ENCODE data around the gene APOBEC3B.
"Not testable (repeated sequence)": the region's sequence is repeated elsewhere in the genome, so short reads cannot be mapped to it uniquely, and the experiment has no call there.

APOBEC3B gene

GRCh38 chr22:38987171-38987895 is 5.2 kb downstream of the APOBEC3B start:
- H3K9me3 ChIP-seq (ENCODE audit: control insufficient read depth in 2 of 2, low read length in 2 of 2): no peaks in the 10 kb centered on the region
- H3K4me1 ChIP-seq (ENCODE audit: control insufficient read depth in 2 of 2, insufficient read depth in 2 of 2, low read length in 2 of 2): peaks cover 0 to 7% of the 10 kb centered on the region in 2 donors
- no peak overlapping the region for H3K9ac ChIP-seq (ENCODE audit: low read depth in 1 of 2, low read length in 2 of 2)
- no peak overlapping the region for H3K27ac ChIP-seq (ENCODE audit: low read depth in 2 of 2, low read length in 2 of 2)
- no peaks in the 10 kb centered on the region for H3K36me3 ChIP-seq (ENCODE audit: control insufficient read depth in 2 of 2, insufficient read depth in 2 of 2, low read length in 2 of 2)
- no peaks in the 10 kb centered on the region for H3K27me3 ChIP-seq (ENCODE audit: control insufficient read depth in 2 of 2, insufficient read depth in 2 of 2, low read length in 2 of 2)
- H3K4me3 ChIP-seq (ENCODE audit: low read length in 2 of 2): no peak overlapping the region

- no peaks in the 10 kb centered on the region for H3K9me3 ChIP-seq (ENCODE audit: control insufficient read depth in 2 of 2, low read length in 2 of 2)
- H3K4me3 ChIP-seq (ENCODE audit: low read length in 2 of 2): no peak overlapping the region
- no peak overlapping the region for H3K9ac ChIP-seq (ENCODE audit: low read depth in 1 of 2, low read length in 2 of 2)
- H3K27ac ChIP-seq (ENCODE audit: low read depth in 2 of 2, low read length in 2 of 2): no peak overlapping the region
- no peaks in the 10 kb centered on the region for H3K27me3 ChIP-seq (ENCODE audit: control insufficient read depth in 2 of 2, insufficient read depth in 2 of 2, low read length in 2 of 2)
- H3K4me1 ChIP-seq (ENCODE audit: control insufficient read depth in 2 of 2, insufficient read depth in 2 of 2, low read length in 2 of 2): peaks cover 0 to 3% of the 10 kb centered on the region in 2 donors
- no peaks in the 10 kb centered on the region for H3K36me3 ChIP-seq (ENCODE audit: control insufficient read depth in 2 of 2, insufficient read depth in 2 of 2, low read length in 2 of 2)
These were observed 7.3 kb downstream of the APOBEC3B start for GRCh38 chr22:38989466-38989865.

- H3K9me3 ChIP-seq (ENCODE audit: control insufficient read depth in 2 of 2, low read length in 2 of 2); H3K36me3 ChIP-seq (ENCODE audit: control insufficient read depth in 2 of 2, insufficient read depth in 2 of 2, low read length in 2 of 2); H3K4me3 ChIP-seq (ENCODE audit: low read length in 2 of 2); H3K27ac ChIP-seq (ENCODE audit: low read depth in 2 of 2, low read length in 2 of 2); H3K4me1 ChIP-seq (ENCODE audit: control insufficient read depth in 2 of 2, insufficient read depth in 2 of 2, low read length in 2 of 2); H3K9ac ChIP-seq (ENCODE audit: low read depth in 1 of 2, low read length in 2 of 2); H3K27me3 ChIP-seq (ENCODE audit: control insufficient read depth in 2 of 2, insufficient read depth in 2 of 2, low read length in 2 of 2): not testable (repeated sequence)
These were observed 10.8 kb downstream of the APOBEC3B start for GRCh38 chr22:38992871-38993371.

GRCh38 chr22:38996105-38996504 is 14.0 kb downstream of the APOBEC3B start:
- H3K27me3 ChIP-seq (ENCODE audit: control insufficient read depth in 2 of 2, insufficient read depth in 2 of 2, low read length in 2 of 2): no peaks in the 10 kb centered on the region
- no peak overlapping the region for H3K9ac ChIP-seq (ENCODE audit: low read depth in 1 of 2, low read length in 2 of 2)
- no peak overlapping the region for H3K27ac ChIP-seq (ENCODE audit: low read depth in 2 of 2, low read length in 2 of 2)
- no peaks in the 10 kb centered on the region for H3K9me3 ChIP-seq (ENCODE audit: control insufficient read depth in 2 of 2, low read length in 2 of 2)
- H3K4me1 ChIP-seq (ENCODE audit: control insufficient read depth in 2 of 2, insufficient read depth in 2 of 2, low read length in 2 of 2): no peaks in the 10 kb centered on the region
- H3K4me3 ChIP-seq (ENCODE audit: low read length in 2 of 2): no peak overlapping the region
- H3K36me3 ChIP-seq (ENCODE audit: control insufficient read depth in 2 of 2, insufficient read depth in 2 of 2, low read length in 2 of 2): no peaks in the 10 kb centered on the region

GRCh38 chr22:38997518-38997917 is 15.4 kb downstream of the APOBEC3B start:
- no peak overlapping the region for H3K4me3 ChIP-seq (ENCODE audit: low read length in 2 of 2)
- no peaks in the 10 kb centered on the region for H3K4me1 ChIP-seq (ENCODE audit: control insufficient read depth in 2 of 2, insufficient read depth in 2 of 2, low read length in 2 of 2)
- no peak overlapping the region for H3K27ac ChIP-seq (ENCODE audit: low read depth in 2 of 2, low read length in 2 of 2)
- no peaks in the 10 kb centered on the region for H3K36me3 ChIP-seq (ENCODE audit: control insufficient read depth in 2 of 2, insufficient read depth in 2 of 2, low read length in 2 of 2)
- no peak overlapping the region for H3K9ac ChIP-seq (ENCODE audit: low read depth in 1 of 2, low read length in 2 of 2)
- H3K9me3 ChIP-seq (ENCODE audit: control insufficient read depth in 2 of 2, low read length in 2 of 2): no peaks in the 10 kb centered on the region
- no peaks in the 10 kb centered on the region for H3K27me3 ChIP-seq (ENCODE audit: control insufficient read depth in 2 of 2, insufficient read depth in 2 of 2, low read length in 2 of 2)

- Histone ChIP-seq H3K9me3 (ENCODE audit: control insufficient read depth in 2 of 2, low read length in 2 of 2) (no peaks in the 10 kb centered on the region), H3K4me1 (ENCODE audit: control insufficient read depth in 2 of 2, insufficient read depth in 2 of 2, low read length in 2 of 2) (peaks cover 0 to 3% of the 10 kb centered on the region in 2 donors), H3K4me3 (ENCODE audit: low read length in 2 of 2) (no peak overlapping the region), H3K27me3 (ENCODE audit: control insufficient read depth in 2 of 2, insufficient read depth in 2 of 2, low read length in 2 of 2) (no peaks in the 10 kb centered on the region), H3K9ac (ENCODE audit: low read depth in 1 of 2, low read length in 2 of 2) (no peak overlapping the region), H3K27ac (ENCODE audit: low read depth in 2 of 2, low read length in 2 of 2) (no peak overlapping the region), H3K36me3 (ENCODE audit: control insufficient read depth in 2 of 2, insufficient read depth in 2 of 2, low read length in 2 of 2) (no peaks in the 10 kb centered on the region)
These were observed 21.1 kb downstream of the APOBEC3B start for GRCh38 chr22:39003165-39003638.

GRCh38 chr22:39007177-39007576 is 25.0 kb downstream of the APOBEC3B start:
- Histone ChIP-seq H3K4me3 (ENCODE audit: low read length in 2 of 2) (no peak overlapping the region), H3K9ac (ENCODE audit: low read depth in 1 of 2, low read length in 2 of 2) (no peak overlapping the region)

GRCh38 chr22:39008271-39008850 is 26.2 kb downstream of the APOBEC3B start:
- not testable (repeated sequence) for H3K4me3 ChIP-seq (ENCODE audit: low read length in 2 of 2); H3K27ac ChIP-seq (ENCODE audit: low read depth in 2 of 2, low read length in 2 of 2); H3K4me1 ChIP-seq (ENCODE audit: control insufficient read depth in 2 of 2, insufficient read depth in 2 of 2, low read length in 2 of 2); H3K27me3 ChIP-seq (ENCODE audit: control insufficient read depth in 2 of 2, insufficient read depth in 2 of 2, low read length in 2 of 2); H3K9me3 ChIP-seq (ENCODE audit: control insufficient read depth in 2 of 2, low read length in 2 of 2); H3K36me3 ChIP-seq (ENCODE audit: control insufficient read depth in 2 of 2, insufficient read depth in 2 of 2, low read length in 2 of 2); H3K9ac ChIP-seq (ENCODE audit: low read depth in 1 of 2, low read length in 2 of 2)

More at GRCh38 chr22:39007177-39007576, 25.0 kb downstream of the APOBEC3B start:
- Histone ChIP-seq H3K27ac (ENCODE audit: low read depth in 2 of 2, low read length in 2 of 2) (no peak overlapping the region), H3K36me3 (ENCODE audit: control insufficient read depth in 2 of 2, insufficient read depth in 2 of 2, low read length in 2 of 2) (no peaks in the 10 kb centered on the region), H3K27me3 (ENCODE audit: control insufficient read depth in 2 of 2, insufficient read depth in 2 of 2, low read length in 2 of 2) (no peaks in the 10 kb centered on the region), H3K4me1 (ENCODE audit: control insufficient read depth in 2 of 2, insufficient read depth in 2 of 2, low read length in 2 of 2) (peaks cover 0 to 3% of the 10 kb centered on the region in 2 donors), H3K9me3 (ENCODE audit: control insufficient read depth in 2 of 2, low read length in 2 of 2) (no peaks in the 10 kb centered on the region)

- no peak overlapping the region for H3K4me3 ChIP-seq (ENCODE audit: low read length in 2 of 2)
- no peak overlapping the region for H3K27ac ChIP-seq (ENCODE audit: low read depth in 2 of 2, low read length in 2 of 2)
- H3K36me3 ChIP-seq (ENCODE audit: control insufficient read depth in 2 of 2, insufficient read depth in 2 of 2, low read length in 2 of 2): no peaks in the 10 kb centered on the region
- no peak overlapping the region for H3K9ac ChIP-seq (ENCODE audit: low read depth in 1 of 2, low read length in 2 of 2)
- H3K27me3 ChIP-seq (ENCODE audit: control insufficient read depth in 2 of 2, insufficient read depth in 2 of 2, low read length in 2 of 2): no peaks in the 10 kb centered on the region
- no peaks in the 10 kb centered on the region for H3K9me3 ChIP-seq (ENCODE audit: control insufficient read depth in 2 of 2, low read length in 2 of 2)
- peaks cover 2 to 4% of the 10 kb centered on the region in 2 donors for H3K4me1 ChIP-seq (ENCODE audit: control insufficient read depth in 2 of 2, insufficient read depth in 2 of 2, low read length in 2 of 2)
These were observed 28.8 kb downstream of the APOBEC3B start for GRCh38 chr22:39010946-39011345.

Measured in mucosa of rectum (tissue), 2 donors.